ENCODE results near the gene DPF3.

- TF ChIP-seq CTCF (IDR thresholded peaks at IDR 0.05) (peak in 1 of 4 experiments; percentile 7), POLR2AphosphoS5 (IDR thresholded peaks at IDR 0.05) (peak; percentile 89)
Measured at GRCh38 chr14:72926292-72927028, 32.6 kb upstream of the DPF3 start, which contains the start of gene DCAF4.

Measured in prostate gland (tissue), 2 donors.